T47D (cell line): ENCODE results near the gene TACSTD2.
"Not testable (repeated sequence)": the region's sequence is repeated elsewhere in the genome, so short reads cannot be mapped to it uniquely, and the experiment has no call there.

Source experiments
- DNase-seq, 2 experiments: peaks; one replicate each; pipeline versions ENCODE4 v3.0.0 to v3.0.0-alpha.2; 2011 to 2012; ENCODE audit warnings: low read depth in 1 of 2, low spot score in 1 of 2
- JUND ChIP-seq: IDR thresholded peaks from 2 replicates; pipeline ENCODE4 v1.6.1; 2012; ENCODE audit warnings: low read depth
- in situ Hi-C: cut with HindIII; loops from 2 replicates; pipeline ENCODE4 v1.10.0; 2016; ENCODE audit warnings: low sequenced_read_pairs, low pct_unique_long_range_greater_than_20kb

TACSTD2 gene, protein sequence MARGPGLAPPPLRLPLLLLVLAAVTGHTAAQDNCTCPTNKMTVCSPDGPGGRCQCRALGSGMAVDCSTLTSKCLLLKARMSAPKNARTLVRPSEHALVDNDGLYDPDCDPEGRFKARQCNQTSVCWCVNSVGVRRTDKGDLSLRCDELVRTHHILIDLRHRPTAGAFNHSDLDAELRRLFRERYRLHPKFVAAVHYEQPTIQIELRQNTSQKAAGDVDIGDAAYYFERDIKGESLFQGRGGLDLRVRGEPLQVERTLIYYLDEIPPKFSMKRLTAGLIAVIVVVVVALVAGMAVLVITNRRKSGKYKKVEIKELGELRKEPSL

GRCh38 chr1:58576727-58577653, at the start of gene TACSTD2:
Gene TACSTD2, minus strand, starts transcription at chr1:58577252. Its CDS starts 96 bp downstream, at chr1:58577156.
- in situ Hi-C loops: no loop called here
- TF ChIP-seq JUND: peak; percentile 38; the same call in 1 of the 2 replicates
- peak; percentile 44 to 97 for DNase-seq

- DNase-seq: no peak
- TF ChIP-seq JUND: no peak
- in situ Hi-C loops: no loop called here
These were observed 49.2 kb upstream of the TACSTD2 start for GRCh38 chr1:58626293-58626692.

GRCh38 chr1:58623259-58623658, 46.2 kb upstream of the TACSTD2 start:
- in situ Hi-C loops, DNase-seq: not testable (repeated sequence)

GRCh38 chr1:58622571-58622970, 45.5 kb upstream of the TACSTD2 start:
- in situ Hi-C loops: no loop called here
- TF ChIP-seq JUND: no peak
- no peak for DNase-seq

GRCh38 chr1:58621391-58621790, 44.3 kb upstream of the TACSTD2 start:
- no peak for DNase-seq
- no peak for TF ChIP-seq JUND
- in situ Hi-C loops: no loop called here

DNA sequence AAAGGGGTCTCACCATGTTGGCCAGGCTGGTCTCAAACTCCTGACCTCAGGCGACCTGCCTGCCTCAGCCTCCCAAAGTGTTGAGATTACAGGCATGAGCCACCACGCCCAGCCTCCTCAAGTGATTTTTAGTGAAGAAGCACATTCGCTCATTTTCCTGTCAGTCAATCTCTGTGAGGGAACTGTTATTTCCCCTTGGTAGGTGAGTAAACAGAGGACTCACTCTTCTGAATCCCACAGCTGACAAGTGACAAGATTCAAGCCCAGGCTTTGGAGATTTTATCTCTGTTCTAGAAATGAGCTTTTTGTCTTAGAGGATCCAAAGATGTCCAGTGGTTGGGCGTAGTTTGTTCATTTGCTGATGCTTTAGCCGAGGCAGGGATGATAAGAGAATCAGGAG, 43.9 kb upstream of the TACSTD2 start:
- peak in 1 of 2 experiments; percentile 81 for DNase-seq
- in situ Hi-C loops: no loop called here

DNA sequence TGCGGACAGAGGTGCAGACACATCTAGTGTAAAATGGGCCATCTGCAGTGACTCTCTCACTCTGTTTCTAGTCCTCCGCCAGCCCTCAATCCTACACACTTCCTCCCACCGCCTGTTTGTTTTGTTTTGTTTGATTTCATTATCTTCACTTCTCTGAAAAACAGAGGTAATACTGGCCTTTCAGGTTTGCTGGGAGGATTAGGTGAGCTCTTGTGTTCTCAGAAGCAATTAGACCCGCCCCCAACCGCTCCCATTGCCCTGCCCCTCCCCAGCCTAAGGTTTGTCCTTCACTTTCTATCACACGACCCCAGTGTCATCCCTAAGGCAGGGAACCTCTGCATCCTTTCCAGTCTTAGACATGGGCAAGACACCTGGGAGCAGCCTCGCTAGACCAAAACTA, 43.2 kb upstream of the TACSTD2 start:
- TF ChIP-seq JUND: no peak
- in situ Hi-C loops: no loop called here
- peak; percentile 17 to 92 for DNase-seq

More for the DNA sequence above, 43.9 kb upstream of the TACSTD2 start:
- TF ChIP-seq JUND: no peak

DNA sequence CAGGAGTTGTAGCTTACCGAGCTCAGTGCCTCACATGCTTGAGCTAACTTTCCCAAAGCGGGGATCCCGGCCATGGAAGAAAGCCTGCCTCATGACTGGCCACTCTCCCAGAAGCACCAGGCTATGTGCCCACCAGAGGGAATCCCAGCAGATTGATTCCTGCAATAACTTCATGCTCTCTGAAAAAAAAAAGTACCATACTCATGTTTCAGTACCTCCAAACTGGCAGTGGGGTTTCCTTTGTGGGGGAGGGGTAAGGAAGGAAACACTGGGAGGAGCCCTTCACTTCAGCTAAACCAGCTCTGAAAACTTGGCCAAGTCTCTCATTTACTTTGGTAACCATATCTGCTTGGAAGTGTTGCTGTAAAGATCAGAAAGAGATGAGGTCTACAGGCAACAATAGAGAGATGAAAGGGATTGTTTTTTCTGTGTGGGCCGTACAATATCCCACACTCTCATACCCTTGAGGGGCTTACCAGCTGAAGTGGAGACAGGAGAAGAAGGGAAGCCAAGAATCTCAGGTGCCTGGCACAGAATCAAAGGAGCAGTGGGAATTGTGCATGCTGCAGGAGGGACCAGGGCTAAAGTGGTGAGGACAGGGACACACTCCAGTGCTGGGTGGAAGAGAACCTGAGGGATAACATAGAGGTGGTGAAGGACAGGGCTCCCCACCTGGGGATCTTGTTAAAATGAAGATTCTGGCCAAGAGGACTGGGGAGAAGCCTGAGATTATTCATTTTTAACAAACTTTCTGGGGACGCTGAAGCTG, 42.4 kb upstream of the TACSTD2 start:
- in situ Hi-C loops: no loop called here
- DNase-seq: peak in 1 of 2 experiments; percentile 55
- TF ChIP-seq JUND: no peak

DNA sequence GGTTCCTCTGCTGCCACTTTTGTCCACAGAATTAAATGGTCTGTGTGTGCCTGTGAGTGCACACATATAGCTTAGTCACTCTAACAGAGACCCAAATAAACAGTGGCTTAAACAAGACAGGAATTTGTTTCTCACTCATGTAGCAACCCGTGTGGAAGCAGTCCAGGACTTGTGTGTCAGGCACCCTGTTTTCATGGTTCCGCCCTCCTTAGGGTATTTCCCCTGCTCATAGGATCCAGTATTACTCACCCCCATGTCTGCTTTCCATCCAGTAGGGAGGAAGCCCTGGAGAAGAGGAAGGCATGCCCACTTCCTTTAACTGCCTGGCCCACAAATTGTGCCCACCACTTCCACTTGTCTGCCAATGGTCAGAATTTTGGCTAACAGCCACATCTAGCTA, 41.3 kb upstream of the TACSTD2 start:
- DNase-seq: no peak
- no peak for TF ChIP-seq JUND
- in situ Hi-C loops: no loop called here

GRCh38 chr1:58611861-58612385, 34.9 kb upstream of the TACSTD2 start:
- in situ Hi-C loops: no loop called here
- TF ChIP-seq JUND: no peak

GRCh38 chr1:58608945-58609344, 31.9 kb upstream of the TACSTD2 start:
- no peak for TF ChIP-seq JUND
- no peak for DNase-seq
- in situ Hi-C loops: no loop called here

More at GRCh38 chr1:58611861-58612385, 34.9 kb upstream of the TACSTD2 start:
- no peak for DNase-seq

DNA sequence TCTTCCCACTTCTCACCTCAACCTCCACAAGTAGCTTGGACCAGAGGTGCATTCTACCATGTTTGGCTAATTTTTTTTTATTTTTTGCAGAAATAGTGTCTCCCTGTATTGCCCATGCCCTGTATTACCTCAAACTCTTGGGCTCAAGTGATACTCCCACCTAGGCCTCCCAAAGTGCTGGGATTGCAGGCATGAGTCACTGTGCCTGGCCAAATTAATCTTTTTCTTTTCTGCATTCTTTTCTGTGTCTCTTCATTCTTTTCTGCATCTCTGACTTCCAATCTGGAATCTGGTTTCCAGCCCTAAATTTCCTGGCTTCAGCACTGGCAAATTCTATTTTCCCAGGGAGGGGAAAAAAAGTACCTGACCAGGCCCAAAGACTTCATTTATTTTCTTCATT, 31.2 kb upstream of the TACSTD2 start:
- TF ChIP-seq JUND: no peak
- in situ Hi-C loops: no loop called here
- no peak for DNase-seq
